GM13977 (cell line): ENCODE measurements around the gene XCR1.

Source experiments
- DNase-seq: peaks from one replicate; pipeline ENCODE4 v3.0.0; 2012; ENCODE audit warnings: low spot score
- in situ Hi-C: fragments of 300-500 bp; cut with MboI; formaldehyde crosslinking; loops from one replicate; pipeline ENCODE4 v1.12.0; 2022; ENCODE audit warnings: low sequenced_read_pairs, low pct_unique_long_range_greater_than_20kb, mixed read lengths, inconsistent platforms; ENCODE audit not compliant: unreplicated experiment
- TF ChIP-seq, protein P1 (sequence below): IDR thresholded peaks from 2 replicates; pipeline ENCODE4 v1.5.1; 2012; ENCODE audit warnings: mild to moderate bottlenecking, control low read depth; ENCODE audit not compliant: insufficient read depth; ENCODE audit errors: extremely low read depth, missing control alignments

The XCR1 gene

DNA sequence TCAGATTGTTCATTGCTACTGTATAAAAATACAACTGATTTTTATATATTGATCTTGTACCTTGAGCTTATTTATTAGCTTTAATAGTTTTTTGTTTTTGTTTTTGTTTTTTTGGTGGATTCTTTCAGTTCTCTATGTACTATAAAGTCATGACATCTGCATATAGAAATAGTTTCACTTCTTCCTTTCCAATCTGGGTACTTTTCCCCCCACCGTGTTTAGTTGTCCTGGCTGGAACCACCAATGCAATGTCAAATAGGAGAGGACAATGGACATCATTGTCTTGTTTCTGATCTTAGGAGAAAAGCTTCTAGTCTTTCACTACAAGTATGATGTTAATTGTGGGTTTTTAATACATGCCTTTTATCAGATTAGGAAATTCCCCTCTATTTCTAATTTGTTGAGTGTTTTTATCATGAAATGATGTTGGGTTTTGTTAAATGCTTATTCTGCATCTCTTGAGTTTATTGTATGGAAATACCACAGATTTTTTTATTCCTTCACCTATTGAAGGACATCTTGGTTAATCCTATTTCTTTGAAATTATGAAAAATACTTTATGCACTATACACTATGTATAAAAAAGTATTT, 2.8 kb upstream of the XCR1 start:
- in situ Hi-C loops = no loop called here
- TF ChIP-seq, protein P1, sequence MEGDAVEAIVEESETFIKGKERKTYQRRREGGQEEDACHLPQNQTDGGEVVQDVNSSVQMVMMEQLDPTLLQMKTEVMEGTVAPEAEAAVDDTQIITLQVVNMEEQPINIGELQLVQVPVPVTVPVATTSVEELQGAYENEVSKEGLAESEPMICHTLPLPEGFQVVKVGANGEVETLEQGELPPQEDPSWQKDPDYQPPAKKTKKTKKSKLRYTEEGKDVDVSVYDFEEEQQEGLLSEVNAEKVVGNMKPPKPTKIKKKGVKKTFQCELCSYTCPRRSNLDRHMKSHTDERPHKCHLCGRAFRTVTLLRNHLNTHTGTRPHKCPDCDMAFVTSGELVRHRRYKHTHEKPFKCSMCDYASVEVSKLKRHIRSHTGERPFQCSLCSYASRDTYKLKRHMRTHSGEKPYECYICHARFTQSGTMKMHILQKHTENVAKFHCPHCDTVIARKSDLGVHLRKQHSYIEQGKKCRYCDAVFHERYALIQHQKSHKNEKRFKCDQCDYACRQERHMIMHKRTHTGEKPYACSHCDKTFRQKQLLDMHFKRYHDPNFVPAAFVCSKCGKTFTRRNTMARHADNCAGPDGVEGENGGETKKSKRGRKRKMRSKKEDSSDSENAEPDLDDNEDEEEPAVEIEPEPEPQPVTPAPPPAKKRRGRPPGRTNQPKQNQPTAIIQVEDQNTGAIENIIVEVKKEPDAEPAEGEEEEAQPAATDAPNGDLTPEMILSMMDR = no peak
- no peak for DNase-seq

DNA sequence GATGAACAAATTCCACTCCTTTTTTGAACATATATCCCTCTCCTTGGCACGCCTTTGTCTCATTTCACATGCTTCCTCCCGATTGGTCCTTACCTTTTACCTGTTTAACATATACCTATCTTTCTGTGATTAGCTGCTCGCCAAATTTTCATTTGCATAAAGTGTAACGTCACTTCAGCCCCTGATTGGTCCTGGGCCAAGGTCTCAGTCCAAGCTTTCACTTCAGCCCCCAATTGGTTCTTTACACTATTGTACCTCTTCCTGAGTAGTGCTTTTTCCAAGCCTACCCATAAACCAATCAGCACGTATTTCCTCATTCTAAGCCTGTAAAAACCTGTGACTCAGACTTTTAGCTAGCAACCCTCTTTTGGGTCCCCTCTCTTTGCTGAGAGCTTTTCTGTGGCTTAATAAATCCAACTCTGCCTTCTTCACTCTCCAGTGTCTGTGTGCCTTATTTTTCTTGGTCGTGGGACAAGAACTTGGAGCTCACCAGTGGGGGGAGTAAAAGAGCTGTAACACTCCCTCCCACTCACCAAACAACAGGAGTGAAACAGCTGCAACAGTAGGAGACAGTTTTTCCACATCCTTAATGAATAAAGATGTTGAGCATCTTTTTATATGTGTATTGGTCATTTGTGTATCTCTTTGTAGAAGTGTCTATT, 584 bp upstream of the XCR1 start:
- in situ Hi-C loops = no loop called here
- no peak for DNase-seq
- TF ChIP-seq, protein P1 = no peak

DNA sequence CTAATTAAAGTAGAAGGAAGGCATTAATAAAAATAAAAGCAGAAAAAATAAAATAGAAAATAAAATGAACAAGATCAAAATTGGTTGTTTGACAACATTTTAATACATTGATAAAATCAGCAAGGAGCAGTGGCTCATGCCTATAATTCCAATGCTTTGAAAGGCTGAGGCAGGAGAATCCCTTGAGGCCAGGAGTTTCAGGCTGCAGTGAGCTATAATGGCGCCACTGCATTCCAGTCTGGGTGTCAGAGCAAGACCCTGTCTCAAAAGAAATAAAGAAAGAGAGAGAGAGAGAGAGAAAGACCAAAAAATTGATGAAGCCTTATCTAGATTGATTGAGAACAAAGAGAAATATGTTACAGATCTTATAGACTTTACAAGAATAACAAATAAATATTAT, 2.1 kb downstream of the XCR1 start:
- TF ChIP-seq, protein P1 = no peak
- no peak for DNase-seq
- in situ Hi-C loops = no loop called here

DNA sequence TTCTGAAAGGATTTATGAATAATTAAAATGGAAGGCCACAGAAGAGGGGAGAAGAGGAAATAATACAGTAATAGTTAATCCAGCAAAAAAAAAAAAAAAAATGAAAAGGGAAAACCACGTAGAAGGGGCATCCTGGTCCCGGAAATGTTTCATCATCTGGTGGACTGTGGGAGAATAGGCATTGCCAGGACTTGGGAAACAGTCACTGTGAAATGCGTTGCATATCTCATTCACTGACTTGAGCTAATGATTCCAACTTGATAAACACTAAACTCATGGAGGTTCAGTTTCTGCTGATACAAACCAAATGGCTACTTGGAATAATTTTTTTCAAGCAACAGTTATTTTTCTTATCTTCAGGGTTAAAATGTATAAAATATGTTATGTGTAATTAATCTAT, 3.2 kb downstream of the XCR1 start:
- TF ChIP-seq, protein P1 = no peak
- no peak for DNase-seq
- in situ Hi-C loops = no loop called here

DNA sequence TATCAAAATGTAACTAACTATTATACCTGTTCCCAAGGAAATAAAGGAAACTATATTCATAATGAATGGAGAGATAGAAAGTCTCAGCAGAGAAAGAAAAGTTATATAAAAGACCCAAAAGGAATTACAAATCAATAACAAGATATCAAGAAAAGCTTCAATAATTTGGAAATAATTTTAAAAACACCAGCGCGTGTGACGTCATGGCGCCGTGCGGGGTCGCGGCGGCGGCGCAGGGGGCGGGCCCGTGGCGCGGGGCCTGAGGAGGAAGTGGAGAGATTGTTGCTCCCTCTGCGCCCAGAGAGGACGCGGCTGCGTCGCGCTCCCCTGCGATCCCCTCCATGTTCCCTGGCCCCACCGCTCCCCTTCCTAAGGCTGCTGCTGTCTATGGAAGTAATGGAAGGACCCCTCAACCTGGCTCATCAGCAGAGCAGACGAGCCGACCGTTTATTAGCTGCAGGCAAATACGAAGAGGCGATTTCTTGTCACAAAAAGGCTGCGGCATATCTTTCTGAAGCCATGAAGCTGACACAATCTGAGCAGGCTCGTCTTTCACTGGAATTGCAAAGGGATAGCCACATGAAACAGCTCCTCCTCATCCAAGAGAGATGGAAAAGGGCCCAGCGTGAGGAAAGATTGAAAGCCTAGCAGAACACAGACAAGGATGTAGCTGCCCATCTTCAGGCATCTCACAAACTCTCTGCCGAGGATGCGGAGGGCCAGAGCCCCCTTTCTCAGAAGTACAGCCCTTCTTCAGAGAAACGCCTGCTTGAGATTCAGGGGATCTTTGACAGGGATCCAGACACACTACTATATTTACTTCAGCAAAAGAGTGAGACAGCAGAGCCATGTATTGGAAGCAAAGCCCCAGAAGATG, 4.1 kb downstream of the XCR1 start:
- TF ChIP-seq, protein P1 = no peak
- no peak for DNase-seq
- in situ Hi-C loops = no loop called here

DNA sequence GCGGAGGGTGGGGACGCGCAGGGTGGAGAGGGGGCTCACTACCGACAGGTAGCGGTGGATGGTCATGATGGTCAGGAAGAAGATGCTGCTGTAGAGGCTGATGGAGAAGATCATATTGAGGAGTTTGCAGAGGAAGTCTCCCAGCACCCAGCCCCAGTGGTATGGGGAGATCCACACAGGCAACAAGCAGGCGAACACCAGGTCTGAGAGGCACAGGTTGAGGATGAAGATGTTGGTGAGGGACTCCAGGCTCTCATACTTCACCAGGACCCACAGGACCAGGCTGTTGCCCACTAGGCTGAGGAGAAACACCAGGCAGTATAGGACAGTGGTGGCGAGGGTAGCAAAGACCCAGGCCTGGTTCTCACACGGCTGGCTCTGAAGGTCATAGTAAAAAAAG, 5.8 kb downstream of the XCR1 start:
- no peak for DNase-seq
- TF ChIP-seq, protein P1 = no peak
- in situ Hi-C loops = no loop called here
